22Rv1 (cell line): ENCODE measurements around the gene FERMT1.

Experiments used
- CTCF ChIP-seq: fragments of 450-650 bp; IDR thresholded peaks from 2 replicates; pipeline ENCODE4 v1.5.1; 2017; ENCODE audit warnings: mild to moderate bottlenecking
- ZFX ChIP-seq: fragments of 450-650 bp; IDR thresholded peaks from 2 replicates; pipeline ENCODE4 v1.6.1; 2017; ENCODE audit warnings: antibody characterized with exemption, borderline replicate concordance

- TF ChIP-seq CTCF (no peak), ZFX (no peak)
Measured at GRCh38 chr20:6029538-6029937, 93.3 kb downstream of the FERMT1 start.
